Urothelium cell line (cell line): ENCODE measurements around the gene FAM120AOS.
A peak's percentile ranks its signal among the peaks of the same experiment; 100 is the strongest.

ENCODE experiments used
- DNase-seq: peaks from one replicate; pipeline ENCODE4 v3.0.0; 2011; ENCODE audit warnings: low spot score, mixed read lengths
- FAIRE-seq: peaks from 2 replicates; lab custom pipeline; 2011; peaks lifted over from hg19 to GRCh38; lab: Jason Lieb, UNC

The FAM120AOS gene

DNA sequence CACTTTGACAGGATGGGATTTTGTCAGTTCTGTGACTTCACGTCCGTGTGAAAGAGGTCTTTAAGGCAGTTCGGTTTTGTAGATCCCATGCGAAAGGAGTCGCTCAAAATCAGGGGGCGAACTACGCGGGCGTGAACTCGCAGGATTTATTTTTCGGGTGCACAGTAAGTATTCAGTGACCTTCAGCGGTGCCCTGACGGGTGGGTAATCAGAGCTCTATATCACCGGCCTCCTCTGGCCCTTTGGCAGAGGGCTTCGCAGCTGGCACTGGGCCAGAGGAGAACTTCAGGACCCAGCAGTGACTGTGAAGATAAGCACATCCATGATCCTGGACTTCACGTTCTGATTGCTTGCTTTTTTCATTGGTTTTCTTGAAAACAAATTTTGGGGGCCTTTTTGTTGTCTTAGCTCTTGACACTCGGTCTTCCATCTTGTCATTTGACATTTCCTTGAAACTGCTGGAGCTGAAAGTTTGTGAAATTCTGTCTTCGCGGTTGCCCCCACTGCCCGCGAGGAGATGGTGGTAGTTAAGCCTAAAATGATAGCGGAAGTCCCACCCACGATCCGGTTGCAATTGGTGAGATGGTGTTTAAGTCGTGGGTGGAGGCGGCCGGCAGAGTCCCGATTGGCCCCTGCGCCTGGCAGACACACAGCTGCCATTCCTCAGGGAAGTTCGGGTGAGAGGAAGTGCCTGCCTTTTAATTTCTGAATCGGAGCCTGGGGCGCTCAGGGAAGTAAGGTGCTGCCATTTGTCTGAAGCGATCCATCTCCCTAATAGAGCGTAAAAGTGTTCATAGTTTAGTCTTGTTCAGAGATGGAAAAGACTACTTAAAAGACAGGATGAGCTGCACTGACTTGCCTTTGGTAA is at the start of gene FAM120AOS:
Gene FAM120AOS, minus strand, starts transcription at position 535 of the 868 bp plus-strand sequence. CDS start 872 bp downstream, outside the sequence.
- DNase-seq (peak; percentile 91), FAIRE-seq (peak; percentile 9)

DNA sequence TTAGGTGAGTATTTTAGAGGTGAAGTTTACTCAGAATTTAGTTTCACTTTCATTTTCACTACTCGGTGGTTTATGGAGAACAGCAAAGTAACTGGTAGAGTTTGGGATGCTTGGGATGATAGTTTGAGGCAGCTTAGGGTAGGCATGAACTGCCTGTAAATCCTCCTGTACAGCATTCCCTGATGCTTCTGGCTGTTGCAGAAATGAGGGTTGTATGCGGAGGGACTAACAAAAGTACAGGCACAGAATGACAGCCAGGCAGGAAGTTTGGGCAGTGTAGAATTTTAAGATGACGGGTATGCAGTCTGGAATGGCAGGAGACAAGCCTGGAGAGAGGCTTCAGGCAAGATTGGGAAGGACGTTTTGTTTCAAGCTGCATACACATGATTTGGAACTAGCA is 48.0 kb upstream of the FAM120AOS start:
- no peak for FAIRE-seq
- no peak for DNase-seq

DNA sequence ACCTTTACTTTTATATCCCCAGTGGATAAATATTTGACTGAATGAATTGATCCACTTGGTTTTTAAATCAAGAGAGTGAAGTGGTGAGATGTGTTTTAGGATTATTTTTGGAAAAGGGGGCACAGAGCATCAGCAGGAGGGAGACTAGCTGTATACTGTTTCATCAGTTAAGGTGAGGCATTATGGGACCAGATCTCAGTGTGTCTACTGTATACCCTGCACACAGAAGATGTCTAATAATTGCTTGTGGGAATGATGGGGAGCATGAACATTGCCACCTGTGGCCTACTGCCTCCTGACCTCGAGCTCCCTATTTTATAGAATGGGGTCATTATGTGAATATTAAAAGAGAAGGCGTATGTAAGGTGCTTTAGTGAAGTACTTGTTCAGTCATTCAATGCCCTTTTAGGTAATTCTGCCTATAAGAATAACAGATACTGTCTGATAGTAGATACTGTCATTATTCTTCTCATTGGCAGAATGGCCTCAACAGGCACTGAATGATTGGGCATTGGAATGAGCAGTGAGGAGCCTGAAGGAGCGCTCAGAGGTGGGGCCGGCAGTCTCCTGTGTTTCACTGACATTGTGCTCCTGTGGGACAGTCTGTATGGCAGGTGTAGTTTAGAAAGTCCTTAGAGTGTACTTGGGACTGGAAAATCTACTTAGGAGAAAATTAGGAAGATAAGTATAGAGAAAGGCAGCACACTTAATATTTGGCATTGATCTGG is 47.4 kb upstream of the FAM120AOS start:
- no peak for FAIRE-seq
- no peak for DNase-seq

DNA sequence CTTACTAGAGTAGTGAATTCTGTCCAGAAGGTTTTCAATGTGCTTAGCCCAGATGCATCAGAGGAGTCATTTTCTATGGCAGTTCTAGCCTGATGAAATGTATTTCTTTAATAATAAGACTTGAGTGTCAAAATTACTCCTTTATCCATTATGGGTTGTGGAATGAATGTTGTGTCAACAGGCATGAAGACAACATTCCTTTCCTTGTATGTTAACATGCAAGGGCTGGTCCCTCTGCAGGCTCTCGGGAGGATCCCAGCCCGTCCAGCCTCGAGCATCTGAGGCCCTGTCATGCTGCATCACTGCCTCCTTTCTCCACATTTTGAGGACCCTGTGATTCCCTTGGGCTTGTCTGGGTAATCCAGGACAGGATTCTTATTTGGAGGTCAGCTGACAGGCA is 42.9 kb upstream of the FAM120AOS start:
- FAIRE-seq (no peak), DNase-seq (no peak)

DNA sequence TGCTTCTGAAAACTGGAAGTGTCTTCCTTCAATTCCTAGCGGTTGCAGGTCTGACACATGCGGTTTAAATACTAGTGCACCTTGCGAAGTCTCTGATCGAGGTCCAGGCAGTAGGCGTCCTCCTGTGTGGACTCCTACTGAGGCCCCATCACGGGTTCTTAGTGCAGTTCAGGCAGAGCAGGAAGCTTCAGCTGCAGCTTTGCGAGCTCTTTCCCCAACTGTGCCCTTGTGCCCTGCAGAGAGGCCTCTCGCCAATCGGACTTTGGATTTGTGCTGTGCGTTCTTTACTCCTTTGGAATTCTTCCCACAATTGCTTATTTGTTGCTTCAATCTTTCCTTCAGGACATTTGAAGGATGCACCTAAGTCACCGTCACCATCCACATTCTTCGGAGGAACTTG is 40.6 kb upstream of the FAM120AOS start:
- DNase-seq: no peak
- no peak for FAIRE-seq

DNA sequence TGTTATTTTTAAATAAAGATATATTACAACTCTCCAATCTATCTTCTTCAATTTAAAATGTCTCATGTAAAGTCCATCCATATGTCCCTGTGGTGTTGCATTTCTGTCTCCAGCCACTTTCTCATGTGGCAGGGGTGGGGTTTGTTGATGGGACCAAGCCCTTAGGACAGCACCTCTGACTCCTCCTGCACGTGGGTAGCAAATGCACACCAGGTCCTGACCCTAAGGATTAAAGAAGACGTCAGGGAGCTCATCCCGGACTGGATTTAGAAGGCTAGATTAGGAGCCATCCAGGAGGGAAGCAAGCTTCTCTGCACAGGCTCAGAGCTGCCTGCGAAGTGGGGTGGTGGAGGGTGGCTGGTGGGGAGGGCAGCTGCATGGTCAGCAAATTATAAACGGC is 38.9 kb upstream of the FAM120AOS start:
- FAIRE-seq (no peak), DNase-seq (no peak)

DNA sequence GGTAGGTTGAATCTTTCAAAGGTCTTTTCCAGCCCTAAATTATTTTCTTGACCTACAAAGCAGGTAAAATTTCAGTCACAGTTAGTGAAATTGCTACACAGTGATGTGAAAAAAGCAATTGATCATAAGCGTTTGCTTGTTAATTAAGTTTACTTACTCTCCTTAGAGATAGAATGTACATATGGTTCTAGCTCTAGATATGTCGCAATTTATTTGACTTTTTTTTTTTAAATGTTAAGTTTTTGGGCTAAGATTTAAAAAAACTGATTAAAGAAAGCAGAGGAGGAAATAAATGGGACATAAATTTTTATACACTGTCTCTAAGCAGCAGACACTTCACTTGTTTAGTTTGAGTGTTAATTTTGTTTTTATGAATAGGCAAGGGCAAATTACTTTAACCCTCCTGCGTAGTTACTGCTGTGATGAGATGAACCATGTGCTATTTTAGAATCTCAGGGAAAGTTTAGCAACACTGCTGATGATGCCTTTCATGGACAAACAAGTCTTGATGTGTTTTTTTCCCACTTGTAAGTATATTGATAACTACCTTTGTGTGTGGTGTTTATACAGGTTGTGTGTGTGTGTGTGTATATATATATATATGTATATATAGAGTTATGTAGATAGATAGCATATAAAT is 38.3 kb upstream of the FAM120AOS start:
- no peak for DNase-seq
- FAIRE-seq: no peak

DNA sequence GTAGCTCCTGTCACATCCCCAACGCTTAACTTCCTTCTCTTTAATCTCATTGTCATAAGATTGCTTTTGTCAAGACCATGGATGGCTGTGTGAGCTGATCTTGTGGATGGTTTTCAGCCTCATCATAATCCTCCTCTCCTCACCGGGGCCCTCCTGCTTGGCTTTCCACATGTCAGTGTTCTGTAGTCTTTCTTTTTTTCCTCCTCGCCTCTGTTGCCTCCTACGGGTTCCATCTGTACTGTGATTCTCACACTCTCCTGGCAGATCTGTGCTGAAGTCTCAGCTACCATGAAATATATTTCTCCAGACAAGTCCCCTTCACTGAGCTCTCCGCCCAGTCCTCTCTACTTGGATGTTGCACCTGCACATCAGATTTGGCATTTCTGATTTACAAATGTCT is 34.9 kb upstream of the FAM120AOS start:
- DNase-seq: no peak
- no peak for FAIRE-seq

DNA sequence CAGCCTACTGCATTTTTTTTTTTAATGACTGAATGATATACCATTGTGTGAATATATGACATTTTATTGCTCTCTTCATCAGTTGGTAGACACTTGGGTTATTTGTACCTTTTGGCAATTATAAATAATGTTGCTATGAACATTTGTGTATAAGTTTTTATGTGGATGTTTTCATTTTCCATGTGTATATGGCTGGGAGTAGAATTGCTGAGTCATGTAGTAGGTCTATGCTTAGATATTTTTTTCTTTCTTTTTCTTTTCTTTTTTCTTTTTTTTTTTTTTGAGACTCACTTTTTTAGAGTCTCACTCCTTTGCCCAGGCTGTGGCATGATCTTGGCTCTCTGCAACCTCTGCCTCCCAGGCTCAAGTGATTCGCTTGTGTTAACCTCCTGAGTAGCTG is 32.9 kb upstream of the FAM120AOS start:
- DNase-seq: no peak
- no peak for FAIRE-seq

DNA sequence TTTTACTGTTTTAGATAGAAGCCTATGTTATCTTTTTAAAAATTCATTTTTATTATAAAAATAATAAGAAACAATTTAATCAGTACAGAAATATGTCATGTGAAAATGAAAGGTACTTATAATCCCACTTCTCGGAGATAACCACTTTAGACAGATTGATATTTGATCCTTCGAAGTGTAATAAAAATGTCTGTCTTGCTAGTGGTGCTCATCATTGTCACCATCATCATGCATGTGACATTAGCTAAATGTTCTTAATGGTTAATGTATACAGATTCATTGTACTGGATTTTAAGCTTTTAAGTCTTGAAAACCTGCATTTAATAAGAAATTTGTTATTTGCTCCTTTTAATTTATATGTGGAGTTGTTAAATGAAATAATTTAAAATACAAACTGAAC is 30.1 kb upstream of the FAM120AOS start:
- FAIRE-seq (no peak), DNase-seq (no peak)

DNA sequence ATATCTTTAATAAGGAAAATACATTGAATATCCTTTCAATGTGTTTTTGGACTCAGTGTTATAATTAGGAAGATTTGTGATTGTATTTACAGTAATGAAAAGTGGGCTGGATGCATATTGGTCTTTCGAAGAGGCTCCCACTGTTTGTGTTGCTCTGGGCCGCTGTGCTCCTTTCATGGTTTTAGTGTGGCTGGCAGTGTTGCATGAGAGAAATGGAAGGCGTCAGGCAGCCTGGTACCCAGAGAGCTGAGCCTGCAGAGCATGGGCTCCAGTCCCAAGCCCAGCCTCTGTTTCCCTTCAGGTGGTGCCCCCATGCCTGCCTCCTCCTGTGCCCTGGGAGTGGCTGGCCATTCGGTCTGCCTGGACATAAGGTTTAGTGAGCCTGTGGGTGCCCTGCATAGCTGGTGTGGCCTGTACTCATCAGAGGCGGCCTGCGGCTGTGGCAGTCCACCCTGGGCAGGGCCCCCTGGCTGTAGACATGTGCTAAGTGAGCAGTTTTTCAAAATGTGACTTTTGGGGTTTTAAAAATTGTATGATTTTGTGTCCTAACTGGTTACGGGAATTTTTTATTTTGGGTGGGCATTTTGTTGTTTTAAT is 27.4 kb upstream of the FAM120AOS start:
- FAIRE-seq: no peak
- no peak for DNase-seq

DNA sequence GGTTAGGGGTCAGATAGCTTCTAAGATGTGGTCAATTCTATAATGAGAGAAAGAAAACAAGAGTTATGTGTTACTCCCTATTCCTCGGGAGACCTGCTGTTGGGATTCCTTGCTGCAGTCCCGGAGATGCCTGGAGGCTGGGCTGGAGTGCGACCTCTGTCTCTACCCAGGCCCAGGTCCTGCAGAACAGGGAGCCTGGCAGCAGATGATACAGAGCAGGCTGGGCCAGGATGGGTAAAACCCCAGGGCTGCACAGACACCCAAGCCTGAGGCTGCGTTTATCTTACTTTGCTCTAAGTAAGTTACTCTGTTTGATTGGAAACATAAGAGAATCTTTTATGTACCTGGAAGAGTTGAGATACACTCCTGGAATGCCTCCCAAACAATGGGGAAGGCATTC is 26.9 kb upstream of the FAM120AOS start:
- DNase-seq (no peak), FAIRE-seq (no peak)

DNA sequence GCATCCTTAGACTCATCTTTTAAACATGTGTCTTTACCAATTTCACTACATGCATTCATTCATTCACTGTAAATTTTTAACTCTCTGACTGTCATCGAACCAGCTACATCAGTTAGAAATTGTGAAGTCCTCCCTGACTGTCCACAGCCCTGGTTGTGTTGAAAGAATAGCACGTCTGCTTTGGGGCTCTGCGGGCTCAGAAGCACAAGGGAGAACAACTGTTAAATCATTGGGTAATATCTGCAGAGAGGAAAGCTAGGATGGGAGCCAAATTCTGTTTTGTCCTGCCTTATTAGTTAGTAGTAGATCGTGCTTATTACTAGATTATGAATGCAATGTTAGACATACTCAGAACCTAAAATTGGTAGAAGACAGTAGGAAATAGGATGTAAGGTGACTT is 26.3 kb upstream of the FAM120AOS start:
- FAIRE-seq (no peak), DNase-seq (no peak)

DNA sequence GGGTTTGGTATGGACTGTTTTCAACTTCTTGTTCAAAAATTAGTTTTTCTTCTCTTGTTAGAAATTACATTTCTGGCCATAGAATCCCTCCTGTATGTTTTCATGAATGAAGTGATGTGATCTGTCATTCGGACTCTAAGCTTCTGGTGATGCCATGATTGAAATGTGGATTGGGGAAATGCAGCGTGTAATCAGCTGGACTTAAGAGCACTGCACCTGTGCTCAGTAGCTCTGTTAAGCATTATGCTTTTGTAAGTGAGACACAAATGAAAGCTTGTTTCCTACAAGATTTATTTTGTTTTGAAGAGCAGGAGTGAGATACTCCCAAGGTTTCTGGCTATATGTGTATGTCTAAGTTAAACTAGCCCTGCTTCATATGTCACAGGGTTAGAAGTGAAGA is 24.0 kb upstream of the FAM120AOS start:
- FAIRE-seq (no peak), DNase-seq (no peak)

DNA sequence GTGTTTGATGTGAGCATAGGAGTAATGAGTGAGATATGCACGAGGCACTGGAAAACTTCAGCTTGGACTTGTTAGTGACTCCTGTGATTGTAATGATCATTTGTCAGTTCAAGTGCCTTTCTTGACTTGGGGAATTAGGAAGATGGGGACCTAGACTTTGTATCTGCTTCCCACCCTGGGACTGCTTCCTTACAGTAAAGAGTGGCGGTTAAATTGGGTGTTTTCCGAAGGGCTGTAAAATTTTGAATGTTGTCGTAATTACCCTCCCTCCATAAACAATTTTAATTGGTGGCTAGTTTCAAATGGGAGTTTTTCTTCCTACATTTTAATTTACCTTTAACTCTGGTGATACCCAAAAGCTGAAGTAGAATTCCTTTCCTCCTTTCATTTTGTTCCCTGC is 23.5 kb upstream of the FAM120AOS start:
- DNase-seq (no peak), FAIRE-seq (no peak)

DNA sequence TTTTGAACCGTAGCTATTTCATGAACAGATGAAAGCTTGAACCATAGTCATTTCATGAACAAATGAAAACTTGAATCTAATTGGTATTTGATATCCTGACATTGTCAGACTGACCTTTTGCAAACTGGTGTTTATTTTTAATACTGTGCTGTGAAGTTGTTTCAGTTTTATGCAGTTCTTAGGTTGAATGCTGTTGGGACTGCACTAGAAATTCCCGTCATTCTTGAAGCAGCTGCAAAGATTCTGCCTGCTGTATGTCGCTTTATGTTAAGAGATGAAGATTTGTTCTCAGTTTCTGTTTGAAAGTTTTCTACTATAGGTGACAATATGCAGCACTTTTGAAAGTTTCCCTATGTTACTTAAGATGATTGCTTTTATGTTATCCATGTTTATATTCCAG is 22.5 kb upstream of the FAM120AOS start:
- DNase-seq (no peak), FAIRE-seq (no peak)

DNA sequence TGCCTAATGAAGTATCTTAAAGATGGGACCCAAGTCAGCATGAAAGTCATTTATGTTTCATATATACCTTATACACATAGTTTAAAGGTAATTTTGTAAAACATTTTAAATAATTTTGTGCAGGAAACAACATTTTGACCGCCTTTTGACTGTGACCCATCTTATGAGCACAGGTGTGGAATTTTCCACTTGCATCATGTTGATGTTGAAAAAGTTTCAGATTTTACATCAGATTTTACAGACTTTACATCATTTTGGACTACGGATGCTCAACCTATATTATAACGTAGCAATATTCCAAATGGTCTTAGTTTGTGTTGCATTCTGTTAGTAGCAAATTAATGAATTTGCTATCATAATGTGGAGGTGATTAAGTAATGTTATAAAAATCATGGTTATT is 21.7 kb upstream of the FAM120AOS start:
- FAIRE-seq (no peak), DNase-seq (no peak)

DNA sequence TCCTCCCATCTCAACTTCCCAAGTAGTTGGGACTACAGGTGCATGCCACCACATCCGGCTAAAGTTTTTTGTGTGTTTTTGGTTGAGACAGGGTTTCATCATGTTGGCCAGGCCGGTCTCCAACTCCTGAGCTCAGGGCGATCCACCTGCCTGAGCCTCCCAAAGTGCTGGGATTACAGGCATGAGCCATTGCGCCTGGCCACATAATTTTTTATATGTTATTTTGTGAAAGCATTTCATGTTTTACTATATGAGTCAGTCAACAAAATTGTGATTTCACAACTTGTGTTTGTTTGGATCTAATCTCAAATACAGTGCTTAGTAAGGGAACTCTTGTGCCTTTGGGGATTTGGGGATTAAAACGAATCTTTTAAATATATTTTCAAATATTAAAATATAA is 20.0 kb upstream of the FAM120AOS start:
- no peak for DNase-seq

DNA sequence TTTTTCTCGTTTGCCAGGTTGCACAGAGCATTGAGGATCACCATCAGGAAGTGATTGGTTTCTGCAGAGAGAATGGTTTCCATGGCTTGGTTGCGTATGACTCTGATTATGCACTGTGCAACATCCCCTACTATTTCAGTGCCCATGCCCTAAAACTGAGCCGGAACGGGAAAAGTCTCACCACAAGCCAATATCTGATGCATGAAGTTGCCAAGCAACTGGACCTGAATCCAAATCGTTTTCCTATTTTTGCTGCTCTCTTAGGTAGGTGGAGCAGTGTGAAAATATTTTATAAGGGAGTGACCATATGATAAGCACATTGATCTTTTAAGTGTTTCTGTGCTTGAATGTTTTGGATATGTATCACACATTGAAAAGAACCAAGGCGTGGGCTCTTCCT is 17.7 kb upstream of the FAM120AOS start:
- FAIRE-seq: no peak

More for the DNA sequence above, 20.0 kb upstream of the FAM120AOS start:
- no peak for FAIRE-seq

DNA sequence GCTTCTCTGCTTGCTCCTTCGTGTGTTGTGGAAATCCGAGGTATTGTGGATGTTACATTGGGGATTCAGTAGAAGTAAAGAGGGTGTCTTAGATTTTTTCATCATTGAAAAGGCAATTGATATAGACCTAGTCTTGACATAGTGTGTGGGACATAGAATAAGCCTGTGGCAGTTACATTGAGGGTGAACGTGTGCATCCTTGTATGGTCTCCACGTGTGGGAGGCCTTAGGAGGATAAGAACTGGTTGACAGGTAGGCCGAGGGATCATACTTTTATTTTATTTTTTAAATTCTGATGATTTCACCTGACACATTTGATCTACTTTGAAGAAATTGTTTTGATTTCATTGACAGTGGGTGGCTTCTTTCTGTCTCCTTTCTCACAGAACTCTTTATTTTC is 17.0 kb upstream of the FAM120AOS start:
- no peak for FAIRE-seq

More for the DNA sequence above, 17.7 kb upstream of the FAM120AOS start:
- DNase-seq: no peak

DNA sequence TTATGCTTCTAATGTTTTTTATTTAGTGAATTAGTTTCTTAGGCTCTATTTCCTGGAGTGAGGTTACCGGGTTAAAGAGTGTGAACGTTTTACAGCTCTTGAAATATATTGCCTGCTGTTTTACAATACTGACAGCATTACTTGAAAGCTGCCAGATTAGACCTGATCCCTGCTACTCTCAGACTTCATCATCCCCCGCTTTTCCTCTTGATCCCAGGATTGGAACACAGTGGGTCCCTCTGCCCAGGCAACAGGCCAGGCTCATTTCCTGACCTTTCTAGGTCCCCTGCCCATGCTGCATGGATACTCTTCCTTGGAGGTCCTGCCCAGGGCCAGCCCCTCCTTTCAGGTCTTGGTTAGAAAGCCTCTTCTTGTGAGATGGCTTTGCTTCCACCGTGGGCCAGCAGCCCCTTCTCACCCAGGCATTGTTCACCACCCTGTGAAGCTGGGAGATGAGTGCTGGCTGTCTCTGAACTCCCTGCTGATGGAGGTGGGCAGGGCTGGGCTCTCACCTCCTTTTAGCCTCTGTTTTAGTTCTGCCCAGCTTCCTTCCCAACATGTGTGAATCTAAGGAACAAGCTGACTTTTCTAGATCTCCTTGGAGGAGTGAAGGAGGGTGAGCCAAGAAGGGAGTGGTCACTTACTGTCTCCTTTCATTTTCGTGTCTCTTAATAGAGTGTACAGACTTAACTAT is 15.5 kb upstream of the FAM120AOS start:
- DNase-seq (no peak), FAIRE-seq (no peak)

More for the DNA sequence above, 17.0 kb upstream of the FAM120AOS start:
- no peak for DNase-seq
